AG04450 (cell line): ENCODE measurements around the gene FCHO2. TPM values are rescaled to one million over a fixed set of nuclear protein-coding genes. Genes with fewer than 3 reads are reported as not detected.
A peak's percentile ranks its signal among the peaks of the same experiment; 100 is the strongest.

Source experiments
- CTCF ChIA-PET: fragments of 300-600, 350-600 bp; formaldehyde crosslinking; extraction: SDS; loops from one replicate; lab custom pipeline; 2022; ENCODE audit warnings: antibody characterized with exemption, inconsistent platforms; lab: Charles Lee
- POLR2A ChIA-PET: fragments of 350-600 bp; formaldehyde crosslinking; extraction: SDS; loops from one replicate; lab custom pipeline; 2021; ENCODE audit warnings: antibody characterized with exemption, inconsistent platforms; lab: Yijun Ruan, JAX
- DNase-seq: peaks from one replicate; pipeline ENCODE4 v3.0.0-alpha.2; 2011; ENCODE audit warnings: low read depth, low spot score
- H3K27ac ChIP-seq: one replicate; pipeline ENCODE4 v1.5.1; 2012; ENCODE audit warnings: low read depth, low read length, control low read depth
- H3K27me3 ChIP-seq: one replicate; pipeline ENCODE4 v1.6.0; 2012; ENCODE audit warnings: low read length; ENCODE audit not compliant: control insufficient read depth, insufficient read depth
- H3K4me3 ChIP-seq: 2 replicates; pipeline ENCODE4 v1.5.1; 2011; ENCODE audit warnings: mild to moderate bottlenecking, low read depth, low read length, control low read depth
- H3K9me3 ChIP-seq: 2 replicates; pipeline ENCODE4 v1.5.1; 2012; ENCODE audit warnings: low read length; ENCODE audit not compliant: control insufficient read depth, insufficient read depth
- polyA minus RNA-seq: library from RNA; depleted of rRNA, polyadenylated mRNA; stranded (reverse); fragments of >200 nt; gene quantifications from 2 replicates; pipeline ENCODE4 v1.2.3, GENCODE V29; 2011; rRNA and poly(A)+ RNA removed
- polyA plus RNA-seq: library from polyadenylated mRNA; depleted of rRNA; stranded (reverse); fragments of >200 nt; gene quantifications from 2 replicates; pipeline ENCODE4 v1.2.3, GENCODE V29; 2011; rRNA removed
- TF ChIP-seq, protein P1 (sequence below): IDR thresholded peaks from 2 replicates; pipeline ENCODE4 v1.5.1; 2011; ENCODE audit warnings: low read depth, low read length, control low read depth, inconsistent platforms

The FCHO2 gene, protein sequence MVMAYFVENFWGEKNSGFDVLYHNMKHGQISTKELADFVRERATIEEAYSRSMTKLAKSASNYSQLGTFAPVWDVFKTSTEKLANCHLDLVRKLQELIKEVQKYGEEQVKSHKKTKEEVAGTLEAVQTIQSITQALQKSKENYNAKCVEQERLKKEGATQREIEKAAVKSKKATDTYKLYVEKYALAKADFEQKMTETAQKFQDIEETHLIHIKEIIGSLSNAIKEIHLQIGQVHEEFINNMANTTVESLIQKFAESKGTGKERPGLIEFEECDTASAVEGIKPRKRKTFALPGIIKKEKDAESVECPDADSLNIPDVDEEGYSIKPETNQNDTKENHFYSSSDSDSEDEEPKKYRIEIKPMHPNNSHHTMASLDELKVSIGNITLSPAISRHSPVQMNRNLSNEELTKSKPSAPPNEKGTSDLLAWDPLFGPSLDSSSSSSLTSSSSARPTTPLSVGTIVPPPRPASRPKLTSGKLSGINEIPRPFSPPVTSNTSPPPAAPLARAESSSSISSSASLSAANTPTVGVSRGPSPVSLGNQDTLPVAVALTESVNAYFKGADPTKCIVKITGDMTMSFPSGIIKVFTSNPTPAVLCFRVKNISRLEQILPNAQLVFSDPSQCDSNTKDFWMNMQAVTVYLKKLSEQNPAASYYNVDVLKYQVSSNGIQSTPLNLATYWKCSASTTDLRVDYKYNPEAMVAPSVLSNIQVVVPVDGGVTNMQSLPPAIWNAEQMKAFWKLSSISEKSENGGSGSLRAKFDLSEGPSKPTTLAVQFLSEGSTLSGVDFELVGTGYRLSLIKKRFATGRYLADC
- polyA plus RNA-seq (10.4 and 12.5 TPM in 2 replicates), polyA minus RNA-seq (46.3 and 47.1 TPM in 2 replicates)

DNA sequence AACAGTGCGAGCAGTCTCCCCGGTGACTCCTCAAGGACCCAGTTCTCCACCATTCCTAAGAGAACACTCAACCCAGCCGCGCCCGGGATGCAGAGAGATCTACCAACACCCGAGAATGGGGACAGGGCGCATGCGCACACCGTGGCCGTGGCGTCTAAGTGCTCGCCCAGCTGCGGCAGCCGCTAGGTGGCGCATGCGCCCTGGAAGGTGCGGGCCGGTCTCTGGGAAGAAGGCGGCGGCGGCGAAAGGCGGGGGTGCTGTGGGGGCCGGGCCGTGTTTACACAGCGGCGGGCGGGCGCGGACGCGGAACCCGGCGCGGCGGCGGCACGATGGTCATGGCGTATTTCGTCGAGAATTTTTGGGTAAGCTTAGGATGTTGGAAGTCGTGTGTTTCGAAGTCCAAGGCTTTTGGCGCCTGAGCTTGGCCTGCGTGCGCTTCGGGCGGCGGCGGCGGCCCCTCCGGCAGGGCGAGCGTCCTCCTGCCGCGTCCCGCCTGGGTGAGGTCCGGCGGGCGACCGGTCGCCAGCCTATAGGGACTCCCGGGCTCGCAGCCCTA is at the start of gene FCHO2:
FCHO2 (plus strand) TSS at position 274 of the 556 bp plus-strand sequence; CDS start at position 330, 56 bp downstream.
- Histone ChIP-seq H3K9me3 (no peaks in the 10 kb centered on the region), H3K27me3 (no peaks in the 10 kb centered on the region), H3K27ac (peak within 1 kb of the TSS; percentile 96), H3K4me3 (peak within 1 kb of the TSS; percentile 72)
- DNase-seq: peak; percentile 90
- ChIA-PET CTCF (interaction anchor here (0.9 to 2.2 kb wide), 6 partner anchors 127 to 494 kb away, joined by 3 to 10 read pairs (median 4); no protein-coding TSS in a partner anchor), POLR2A (interaction anchor here (0.5 to 1.6 kb wide), 4 partner anchors 11 to 59 kb away, joined by 3 to 5 read pairs (median 4); no protein-coding TSS in a partner anchor)
- TF ChIP-seq, protein P1, sequence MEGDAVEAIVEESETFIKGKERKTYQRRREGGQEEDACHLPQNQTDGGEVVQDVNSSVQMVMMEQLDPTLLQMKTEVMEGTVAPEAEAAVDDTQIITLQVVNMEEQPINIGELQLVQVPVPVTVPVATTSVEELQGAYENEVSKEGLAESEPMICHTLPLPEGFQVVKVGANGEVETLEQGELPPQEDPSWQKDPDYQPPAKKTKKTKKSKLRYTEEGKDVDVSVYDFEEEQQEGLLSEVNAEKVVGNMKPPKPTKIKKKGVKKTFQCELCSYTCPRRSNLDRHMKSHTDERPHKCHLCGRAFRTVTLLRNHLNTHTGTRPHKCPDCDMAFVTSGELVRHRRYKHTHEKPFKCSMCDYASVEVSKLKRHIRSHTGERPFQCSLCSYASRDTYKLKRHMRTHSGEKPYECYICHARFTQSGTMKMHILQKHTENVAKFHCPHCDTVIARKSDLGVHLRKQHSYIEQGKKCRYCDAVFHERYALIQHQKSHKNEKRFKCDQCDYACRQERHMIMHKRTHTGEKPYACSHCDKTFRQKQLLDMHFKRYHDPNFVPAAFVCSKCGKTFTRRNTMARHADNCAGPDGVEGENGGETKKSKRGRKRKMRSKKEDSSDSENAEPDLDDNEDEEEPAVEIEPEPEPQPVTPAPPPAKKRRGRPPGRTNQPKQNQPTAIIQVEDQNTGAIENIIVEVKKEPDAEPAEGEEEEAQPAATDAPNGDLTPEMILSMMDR: peak; percentile 70

DNA sequence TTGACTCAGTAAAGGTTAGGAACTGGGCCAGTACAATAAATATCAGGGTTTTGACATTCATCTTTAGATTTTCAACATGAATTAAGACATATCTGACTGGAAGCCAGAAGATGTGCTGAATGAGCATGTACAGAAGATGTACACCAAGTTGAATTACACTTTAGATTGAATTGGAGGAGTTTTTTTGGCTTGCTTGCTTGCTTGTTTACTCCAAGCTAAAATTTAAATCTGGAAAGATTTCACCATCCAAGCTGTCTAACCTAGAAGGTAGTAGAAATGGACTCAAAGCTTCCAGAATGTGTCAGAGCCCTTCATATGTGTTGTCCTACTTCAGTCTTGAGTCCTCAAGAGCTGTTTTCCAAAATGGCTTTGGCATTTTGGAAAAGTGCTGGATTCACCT is 49.0 kb upstream of the FCHO2 start:
- H3K27me3 ChIP-seq: no peaks in the 10 kb centered on the region
- H3K27ac ChIP-seq: no peak overlapping the region
- H3K4me3 ChIP-seq: no peak overlapping the region
- H3K9me3 ChIP-seq: no peaks in the 10 kb centered on the region
- ChIA-PET POLR2A (interaction anchor here (0.5 kb wide), 1 partner anchor 50 kb away, joined by 3 read pairs; no protein-coding TSS in a partner anchor), CTCF (interaction anchor here (0.9 to 1.3 kb wide), 2 partner anchors 9 to 296 kb away, joined by 3 to 7 read pairs; no protein-coding TSS in a partner anchor)
- DNase-seq: no peak
- TF ChIP-seq, protein P1: no peak

DNA sequence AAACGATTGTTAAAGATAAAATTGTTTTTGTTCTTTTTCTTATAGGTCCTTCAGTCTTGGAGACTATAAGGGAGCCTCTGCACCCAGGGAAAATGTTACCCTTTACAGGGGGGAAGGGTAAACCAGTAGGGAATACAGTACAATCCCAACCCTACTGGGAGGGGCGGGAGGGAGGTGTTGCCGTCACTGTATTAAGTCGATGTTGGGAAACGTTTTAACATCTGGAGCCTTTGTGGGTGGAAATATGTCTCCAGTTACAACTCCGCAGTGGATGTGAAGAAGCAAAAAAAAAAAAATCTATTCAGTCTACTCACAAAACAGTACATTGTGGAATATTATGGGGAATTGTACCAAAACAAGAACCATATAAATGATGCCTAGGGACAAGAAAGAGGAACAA is 47.2 kb upstream of the FCHO2 start:
- ChIA-PET POLR2A (no interaction called here), CTCF (no interaction called here)
- Histone ChIP-seq H3K27me3 (no peaks in the 10 kb centered on the region), H3K4me3 (no peak overlapping the region), H3K27ac (no peak overlapping the region), H3K9me3 (no peaks in the 10 kb centered on the region)
- TF ChIP-seq, protein P1: no peak
- DNase-seq: no peak

DNA sequence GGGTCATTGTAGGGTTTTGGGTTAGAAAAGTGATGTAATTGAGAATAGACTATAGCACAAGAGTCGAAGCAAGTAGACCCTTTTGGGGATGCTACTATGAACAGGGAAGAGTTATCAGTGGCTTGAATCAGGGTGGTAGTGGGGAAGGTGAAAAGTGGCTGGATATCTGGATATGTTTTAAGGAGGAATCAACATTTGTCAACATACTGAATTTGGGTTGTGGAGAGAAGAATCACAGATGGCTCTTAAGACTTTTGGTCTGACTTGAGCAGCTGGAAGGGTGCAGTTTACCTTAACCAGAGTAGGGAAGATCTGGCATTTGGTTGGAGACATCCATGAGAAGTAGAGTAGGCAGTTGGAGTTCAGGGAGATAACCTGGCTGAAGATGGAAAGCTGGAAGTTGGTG is 38.5 kb upstream of the FCHO2 start:
- no peak for DNase-seq
- Histone ChIP-seq H3K27ac (no peak overlapping the region), H3K4me3 (no peak overlapping the region), H3K27me3 (no peaks in the 10 kb centered on the region), H3K9me3 (no peaks in the 10 kb centered on the region)
- TF ChIP-seq, protein P1: no peak
- CTCF ChIA-PET: no interaction called here
- POLR2A ChIA-PET: interaction anchor here (1.6 kb wide), 1 partner anchor 38 kb away, joined by 4 read pairs; the partner anchor contains the start of gene FCHO2
